NCI-H146 treated with DMSO at 0.1 percent for 48 hours (cell line): ENCODE data around the gene MDP1.
A peak's percentile ranks its signal among the peaks of the same experiment; 100 is the strongest.
"Not testable (repeated sequence)": the region's sequence is repeated elsewhere in the genome, so short reads cannot be mapped to it uniquely, and the experiment has no call there.

Experiments
- DNase-seq: peaks from one replicate; lab custom pipeline; 2025; ENCODE audit not compliant: unreplicated experiment; lab: John Stamatoyannopoulos, UW

The MDP1 gene

DNA sequence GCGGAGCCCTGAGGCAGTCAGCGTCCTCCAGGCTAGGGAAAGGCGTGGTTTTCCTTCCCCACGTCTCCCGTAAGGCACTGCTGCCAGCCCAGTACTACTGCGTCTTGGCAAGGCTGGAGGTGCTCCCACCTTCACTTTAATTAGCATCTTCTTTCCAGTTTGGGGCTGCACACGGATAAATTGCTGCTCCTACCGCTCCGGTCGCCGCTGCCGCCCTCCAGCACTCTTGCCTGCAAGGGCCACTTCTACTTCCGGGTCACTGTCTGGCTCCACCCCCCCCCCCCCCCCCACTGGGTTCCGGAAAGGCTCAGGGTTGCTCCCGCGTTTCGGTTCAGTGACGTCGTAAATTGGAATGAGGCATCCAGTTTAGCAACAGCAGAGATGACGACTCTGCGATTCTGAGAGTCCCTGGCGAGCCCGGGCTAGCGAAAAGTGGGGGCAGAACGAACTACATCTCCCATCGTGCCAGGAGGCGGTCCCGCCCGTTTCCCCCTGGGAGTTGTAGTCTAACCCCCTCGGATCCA lies 16.3 kb upstream of the MDP1 start, which contains the start of gene NEDD8:
NEDD8 (minus strand) TSS at position 247 of the 524 bp plus-strand sequence; CDS start at position 147, 100 bp downstream.
- peak; percentile 71 for DNase-seq

DNA sequence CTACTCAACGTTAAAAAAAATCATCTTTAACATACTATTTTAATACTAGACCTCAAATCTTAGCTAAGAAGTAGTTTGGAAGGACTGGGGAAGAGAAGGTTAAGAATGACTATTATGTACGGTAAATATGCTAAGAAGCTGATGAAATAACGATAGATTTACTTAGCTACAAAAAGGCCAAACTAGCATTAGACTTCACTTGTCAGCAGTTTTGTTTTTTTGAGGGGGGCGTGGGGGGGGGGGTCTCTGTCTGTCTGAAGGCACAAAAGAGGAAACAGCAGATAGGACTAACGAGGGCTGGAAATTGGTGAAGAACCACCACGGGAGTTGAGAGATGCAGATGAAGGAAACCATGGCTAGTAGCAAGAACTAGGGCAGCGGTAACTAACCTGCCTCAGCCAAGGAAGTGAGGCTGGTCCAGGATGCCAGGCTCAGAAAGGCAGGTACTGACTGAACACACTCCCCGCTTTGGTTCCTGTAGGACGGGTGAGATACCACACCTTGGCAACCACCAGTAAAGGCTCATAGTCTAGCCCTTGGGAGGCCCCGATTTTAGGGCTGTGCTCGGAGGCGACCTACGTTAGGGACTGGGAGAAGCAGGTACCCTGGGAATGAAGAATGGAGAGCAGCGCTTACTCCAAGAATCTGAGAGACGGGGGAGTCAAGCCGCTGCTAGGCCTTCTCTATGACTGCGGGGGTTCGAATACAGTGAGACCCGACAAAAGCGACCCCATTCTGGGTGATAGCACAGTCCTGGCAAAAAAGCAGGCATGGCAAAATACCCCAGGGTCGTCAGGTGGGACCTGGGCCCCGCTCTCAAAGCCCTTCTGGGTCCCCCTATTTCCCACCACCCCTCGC lies 15.6 kb upstream of the MDP1 start:
- DNase-seq: peak; percentile 5

DNA sequence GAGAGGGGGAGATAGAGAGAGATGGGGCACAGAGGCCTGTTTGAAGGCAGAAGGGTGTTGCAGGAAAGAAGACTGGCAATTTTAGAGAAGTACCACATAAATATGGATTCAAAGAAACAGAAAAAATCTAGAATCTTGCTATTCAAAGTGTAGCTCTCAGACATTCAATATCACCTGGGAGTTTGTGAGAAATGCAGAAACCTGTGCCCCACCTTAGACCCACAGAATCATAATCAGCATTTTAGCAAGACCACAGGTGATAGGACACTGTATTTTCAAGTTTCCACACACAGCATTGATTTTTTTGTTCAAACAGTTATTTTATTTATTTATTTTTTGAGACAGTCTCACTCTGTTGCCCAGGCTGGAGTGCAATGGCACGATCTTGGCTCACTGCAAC lies 13.0 kb upstream of the MDP1 start:
- no peak for DNase-seq

DNA sequence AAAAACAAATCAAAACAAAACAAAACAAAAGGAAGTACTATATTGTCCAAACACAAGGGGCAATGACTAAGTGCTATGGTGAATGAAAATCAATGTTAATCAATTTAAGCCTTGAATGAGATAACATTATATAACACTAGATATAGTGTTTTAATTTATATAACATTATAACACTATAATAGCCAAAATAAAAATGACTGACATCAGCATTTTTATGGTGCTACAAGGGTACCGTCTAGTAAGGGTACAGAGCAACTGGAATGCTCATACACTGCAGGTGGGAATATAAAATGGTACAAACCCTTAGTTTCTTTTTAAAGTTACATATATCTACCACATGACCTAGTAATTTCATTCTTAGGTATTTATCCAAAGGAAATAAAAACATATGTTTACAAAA lies 10.6 kb upstream of the MDP1 start:
- DNase-seq: no peak

DNA sequence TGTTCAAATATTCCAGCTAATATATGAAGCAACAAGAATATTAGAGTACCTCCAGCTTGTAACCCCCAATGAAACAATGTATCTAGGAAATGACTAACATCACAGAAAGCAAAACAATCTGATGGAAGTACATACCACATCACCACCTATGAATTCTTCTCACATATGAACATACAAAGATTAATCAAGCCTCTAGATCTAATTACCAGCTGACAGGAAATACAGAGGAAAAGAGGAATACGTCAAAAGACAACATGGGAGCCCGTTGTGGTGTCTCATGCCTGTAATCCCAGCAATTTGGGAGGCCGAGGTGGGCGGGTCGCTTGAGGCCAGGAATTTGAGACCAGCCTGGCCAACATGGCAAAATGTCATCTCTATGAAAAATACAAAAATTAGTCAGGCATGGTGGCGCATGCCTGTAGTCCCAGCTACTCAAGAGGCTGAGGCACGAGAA lies 8.8 kb upstream of the MDP1 start:
- no peak for DNase-seq

DNA sequence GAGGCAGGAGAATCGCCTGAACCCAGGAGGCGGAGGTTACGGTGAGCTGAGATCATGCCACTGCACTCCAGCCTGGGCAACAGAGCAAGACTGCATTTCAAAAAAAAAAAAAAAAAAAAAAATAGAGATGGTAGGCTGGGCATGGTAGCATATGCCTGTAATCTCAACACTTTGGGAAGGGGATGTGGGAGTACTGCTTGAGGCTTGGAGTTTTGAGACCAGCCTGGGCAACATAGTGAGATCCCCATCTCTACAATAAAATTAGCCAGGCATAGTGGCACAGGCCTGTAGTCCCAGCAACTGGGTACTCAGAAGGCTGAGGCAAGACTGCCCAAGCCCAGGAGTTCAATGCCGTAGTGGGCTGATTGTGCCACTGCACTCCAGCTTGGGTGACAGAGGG lies 7.1 kb upstream of the MDP1 start:
- not testable (repeated sequence) for DNase-seq

DNA sequence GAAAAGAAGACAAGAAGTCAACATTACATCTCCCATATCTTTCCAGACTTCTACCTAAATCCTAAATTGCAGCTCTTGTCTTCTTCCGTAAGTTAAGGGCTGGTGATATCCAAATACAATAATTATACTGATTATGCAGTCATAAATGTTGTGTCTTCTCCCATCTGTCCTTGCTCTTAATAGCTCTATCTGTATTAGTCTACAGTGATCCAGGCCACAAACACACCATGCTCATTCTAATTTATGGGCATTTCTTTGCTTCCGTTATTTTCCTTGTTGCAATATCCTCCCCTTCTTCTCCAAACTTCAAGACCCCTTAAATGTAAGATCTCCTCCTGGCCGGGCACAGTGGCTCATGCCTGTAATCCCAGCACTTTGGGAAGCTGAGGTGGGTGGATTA lies 3.7 kb upstream of the MDP1 start:
- DNase-seq: no peak

DNA sequence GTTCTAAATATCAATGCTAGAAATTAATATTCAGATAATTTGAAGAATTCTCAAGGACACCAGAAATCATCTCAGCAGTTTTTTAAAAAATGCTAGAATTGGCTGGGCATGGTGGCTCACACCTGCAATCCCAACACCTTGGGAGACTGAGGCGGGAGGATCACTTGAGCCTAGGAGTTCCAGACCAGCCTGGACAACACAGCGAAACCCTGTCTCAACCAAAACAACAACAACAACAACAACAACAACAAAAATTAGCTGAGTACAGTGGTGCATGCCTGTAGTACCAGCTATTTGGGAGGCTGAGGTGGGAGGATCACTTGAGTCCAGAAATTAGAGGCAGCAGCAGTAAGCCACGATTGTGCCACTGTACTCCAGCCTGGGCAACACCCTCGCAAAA lies 3.2 kb upstream of the MDP1 start:
- no peak for DNase-seq

DNA sequence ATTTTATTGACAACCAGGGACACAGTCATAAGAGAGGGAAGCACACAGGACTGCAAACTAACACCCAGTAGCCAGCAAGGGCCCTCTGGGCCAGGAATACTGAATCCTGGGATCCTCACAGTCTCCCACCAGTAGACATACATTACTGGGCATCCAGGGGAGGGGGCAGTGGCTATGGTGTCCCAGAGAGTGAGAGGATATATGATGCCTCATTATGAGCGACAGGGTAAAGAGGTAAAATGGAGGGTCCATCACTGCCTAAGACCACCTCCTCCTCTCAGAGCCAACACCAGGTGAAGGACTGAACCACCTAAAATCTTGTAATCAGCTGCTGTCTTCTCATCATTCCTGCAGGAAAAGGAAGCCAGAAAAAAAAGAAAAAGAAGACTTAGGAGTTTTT lies 1.0 kb upstream of the MDP1 start:
- DNase-seq: not testable (repeated sequence)

DNA sequence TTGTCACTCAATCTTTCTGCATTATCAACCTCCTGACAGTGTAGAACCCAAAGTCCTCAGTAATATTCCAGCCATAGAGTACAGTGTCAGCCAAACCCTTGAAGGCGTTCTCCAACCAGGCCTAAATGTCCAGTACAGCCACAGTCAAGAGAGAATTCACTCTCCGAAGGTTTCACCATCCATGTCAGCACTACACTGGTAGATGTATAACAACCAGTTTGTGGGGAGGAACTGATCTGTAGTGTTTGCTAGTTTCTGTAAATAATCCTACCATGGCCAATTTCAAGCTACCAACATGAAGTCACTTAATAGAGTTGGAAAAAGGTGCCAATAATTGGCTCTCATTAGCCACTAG lies 456 bp upstream of the MDP1 start:
- DNase-seq: no peak

DNA sequence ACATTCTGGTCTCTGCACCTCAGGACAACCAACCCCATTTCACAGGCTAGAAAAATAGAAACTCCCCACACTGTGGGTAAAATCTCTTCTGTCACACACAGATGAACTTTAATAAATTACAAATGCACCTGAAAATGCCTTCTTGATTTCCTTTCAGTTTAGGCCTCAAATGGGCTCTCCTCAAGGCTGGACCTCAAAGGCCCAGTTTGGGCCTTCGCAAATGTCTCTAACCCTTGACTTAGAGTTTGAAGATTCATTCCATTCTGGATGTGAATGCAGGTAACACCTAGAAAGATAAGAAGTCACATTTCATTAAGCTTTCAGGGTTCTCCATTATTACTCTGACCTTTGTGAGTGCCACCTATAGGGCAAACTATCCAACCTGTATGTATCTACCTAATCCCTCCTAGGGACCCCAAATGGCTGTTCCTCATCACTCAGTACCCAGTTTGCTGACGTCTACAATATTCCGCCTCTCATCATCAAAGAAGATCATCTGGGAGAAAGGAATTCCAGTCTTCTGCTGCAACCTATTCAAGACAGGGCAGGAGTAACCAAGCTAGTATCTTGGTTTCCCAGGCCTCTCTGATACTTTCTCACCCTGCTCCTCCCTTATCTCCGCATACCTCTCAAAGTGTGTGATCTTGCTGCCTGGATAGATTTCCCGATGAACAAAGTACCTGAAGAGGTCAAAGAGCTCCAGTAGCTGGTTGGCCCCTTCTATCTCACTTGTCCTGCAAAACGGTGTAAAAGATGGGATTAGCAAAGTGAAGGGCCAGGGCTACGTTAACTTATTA lies 1.8 kb downstream of the MDP1 start:
- no peak for DNase-seq

DNA sequence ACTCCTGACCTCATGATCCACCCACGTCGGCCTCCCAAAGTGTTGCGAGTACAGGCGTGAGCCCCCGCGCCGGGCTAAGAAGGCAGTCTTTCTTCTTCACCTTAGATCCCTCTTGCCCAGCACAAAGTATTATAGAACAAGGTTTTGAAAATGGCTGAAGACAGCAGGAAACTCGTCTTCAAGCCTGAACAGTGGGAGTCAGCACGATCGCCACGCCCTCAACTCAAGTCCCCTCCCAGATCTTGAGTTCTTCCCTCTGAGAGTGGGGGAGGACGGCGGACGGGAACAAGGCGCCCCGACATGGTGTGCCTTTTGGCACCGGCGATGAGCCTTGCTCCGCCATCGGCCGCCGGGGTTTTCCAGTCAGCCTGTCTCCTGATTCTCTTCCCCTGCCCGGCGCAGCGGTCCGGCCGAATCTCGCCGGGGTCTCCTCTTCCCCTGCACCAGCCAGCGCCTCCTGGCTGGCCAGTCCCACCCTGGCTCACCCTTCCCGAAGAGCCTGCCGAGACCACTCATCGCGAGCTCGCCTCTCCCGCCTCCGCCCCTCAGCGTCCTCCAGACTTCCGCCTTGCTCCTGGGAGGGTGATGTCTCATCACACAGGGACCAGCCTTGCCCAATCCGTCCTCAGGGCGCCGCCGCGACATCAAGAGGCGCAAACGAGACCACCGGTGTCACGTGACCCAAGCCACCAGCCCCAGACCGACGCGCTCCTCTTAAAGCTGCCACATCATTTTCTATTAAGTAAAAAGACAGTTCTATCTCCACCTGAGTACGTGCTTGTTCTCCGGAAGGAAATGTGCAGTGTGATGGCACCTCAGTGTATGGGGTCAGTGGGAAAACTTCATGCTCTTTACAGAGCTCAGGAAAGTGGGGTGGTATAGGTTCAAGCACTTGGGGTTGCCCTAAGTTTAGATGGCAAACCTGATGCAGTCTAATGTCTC lies 2.7 kb downstream of the MDP1 start, which contains the start of gene CHMP4A:
CHMP4A (minus strand) TSS at position 565 of the 942 bp plus-strand sequence; CDS start at position 516, 49 bp downstream.
- peak; percentile 84 for DNase-seq

DNA sequence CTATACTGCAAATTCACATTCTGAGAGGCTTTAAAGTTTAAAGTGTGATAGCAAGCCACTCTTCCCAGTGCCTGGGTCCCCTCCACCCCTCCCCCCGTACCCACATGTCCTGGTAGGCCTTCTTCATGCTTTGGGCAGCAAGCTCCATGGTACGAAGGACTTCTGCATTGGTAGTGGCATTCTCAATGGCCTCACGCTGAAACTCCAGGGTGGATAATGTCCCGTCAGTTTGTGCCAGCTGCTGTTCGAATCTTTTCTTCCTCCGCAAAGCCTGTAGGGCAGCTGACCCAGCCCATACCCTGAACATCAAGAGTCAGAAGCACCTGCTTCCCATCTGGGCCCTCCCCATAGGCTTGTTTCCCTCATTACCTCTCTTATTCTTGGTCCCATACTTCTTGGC lies 4.6 kb downstream of the MDP1 start:
- DNase-seq: no peak

DNA sequence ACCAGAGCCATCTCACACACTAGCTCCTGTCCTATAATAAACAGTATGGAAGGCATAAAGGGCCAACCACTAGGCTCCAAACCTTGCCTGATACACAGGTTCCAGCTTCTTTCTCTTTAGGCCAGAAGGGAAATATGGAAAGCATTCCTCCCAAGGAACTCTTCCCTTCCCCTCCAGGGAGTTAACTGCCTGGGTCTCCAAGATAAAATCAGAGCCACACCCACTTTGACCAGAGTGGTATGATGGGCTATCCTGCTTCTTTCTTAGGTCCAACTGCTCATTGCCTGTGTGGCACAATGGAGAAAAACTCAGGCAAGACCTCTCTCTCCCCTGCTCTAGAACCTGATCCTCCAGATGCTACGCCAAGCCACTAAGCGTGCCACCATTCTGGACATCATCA lies 8.2 kb downstream of the MDP1 start:
- DNase-seq: no peak

DNA sequence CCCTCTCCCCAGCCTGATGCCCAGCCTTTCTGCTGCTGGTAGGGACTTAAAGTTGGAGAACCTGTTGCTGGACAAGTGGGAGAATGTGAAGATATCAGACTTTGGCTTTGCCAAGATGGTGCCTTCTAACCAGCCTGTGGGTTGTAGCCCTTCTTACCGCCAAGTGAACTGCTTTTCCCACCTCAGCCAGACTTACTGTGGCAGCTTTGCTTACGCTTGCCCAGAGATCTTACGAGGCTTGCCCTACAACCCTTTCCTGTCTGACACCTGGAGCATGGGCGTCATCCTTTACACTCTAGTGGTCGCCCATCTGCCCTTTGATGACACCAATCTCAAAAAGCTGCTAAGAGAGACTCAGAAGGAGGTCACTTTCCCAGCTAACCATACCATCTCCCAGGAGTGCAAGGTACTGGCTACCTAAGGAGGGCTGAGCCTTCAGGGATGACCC lies 8.7 kb downstream of the MDP1 start:
- no peak for DNase-seq

DNA sequence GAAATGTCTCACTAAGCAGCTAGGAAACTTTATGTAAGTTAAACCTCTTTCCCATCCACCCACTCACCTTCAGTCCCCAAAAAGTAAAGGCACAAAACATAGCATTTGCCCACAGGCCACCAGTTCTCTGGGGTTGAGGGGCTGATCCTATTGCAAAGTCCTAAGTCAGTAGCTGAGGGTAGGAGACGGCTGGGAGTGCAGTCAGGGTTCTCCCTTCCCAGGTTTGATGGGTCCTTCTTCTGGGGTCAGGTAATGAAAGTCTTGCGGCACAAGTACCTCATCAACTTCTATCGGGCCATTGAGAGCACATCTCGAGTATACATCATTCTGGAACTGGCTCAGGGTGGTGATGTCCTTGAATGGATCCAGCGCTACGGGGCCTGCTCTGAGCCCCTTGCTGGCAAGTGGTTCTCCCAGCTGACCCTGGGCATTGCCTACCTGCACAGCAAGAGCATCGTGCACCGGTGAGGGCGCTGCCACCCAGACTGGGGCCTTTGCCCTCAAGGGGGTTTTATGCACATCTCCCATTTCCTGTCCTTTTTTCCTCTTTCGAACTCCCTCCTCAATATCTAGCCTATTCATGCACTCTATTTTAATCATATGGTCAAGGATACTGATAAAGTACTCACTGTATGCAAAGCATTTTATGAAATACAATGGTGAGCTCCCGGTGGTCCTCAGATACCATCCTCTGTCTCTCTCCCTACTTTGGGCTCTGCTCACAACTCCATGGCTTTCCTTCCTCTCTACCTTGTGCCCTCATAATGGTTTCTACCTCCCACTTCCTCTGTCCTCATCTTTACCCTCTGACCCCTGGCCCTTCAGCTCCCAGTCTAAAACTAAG lies 9.4 kb downstream of the MDP1 start:
- DNase-seq: no peak

DNA sequence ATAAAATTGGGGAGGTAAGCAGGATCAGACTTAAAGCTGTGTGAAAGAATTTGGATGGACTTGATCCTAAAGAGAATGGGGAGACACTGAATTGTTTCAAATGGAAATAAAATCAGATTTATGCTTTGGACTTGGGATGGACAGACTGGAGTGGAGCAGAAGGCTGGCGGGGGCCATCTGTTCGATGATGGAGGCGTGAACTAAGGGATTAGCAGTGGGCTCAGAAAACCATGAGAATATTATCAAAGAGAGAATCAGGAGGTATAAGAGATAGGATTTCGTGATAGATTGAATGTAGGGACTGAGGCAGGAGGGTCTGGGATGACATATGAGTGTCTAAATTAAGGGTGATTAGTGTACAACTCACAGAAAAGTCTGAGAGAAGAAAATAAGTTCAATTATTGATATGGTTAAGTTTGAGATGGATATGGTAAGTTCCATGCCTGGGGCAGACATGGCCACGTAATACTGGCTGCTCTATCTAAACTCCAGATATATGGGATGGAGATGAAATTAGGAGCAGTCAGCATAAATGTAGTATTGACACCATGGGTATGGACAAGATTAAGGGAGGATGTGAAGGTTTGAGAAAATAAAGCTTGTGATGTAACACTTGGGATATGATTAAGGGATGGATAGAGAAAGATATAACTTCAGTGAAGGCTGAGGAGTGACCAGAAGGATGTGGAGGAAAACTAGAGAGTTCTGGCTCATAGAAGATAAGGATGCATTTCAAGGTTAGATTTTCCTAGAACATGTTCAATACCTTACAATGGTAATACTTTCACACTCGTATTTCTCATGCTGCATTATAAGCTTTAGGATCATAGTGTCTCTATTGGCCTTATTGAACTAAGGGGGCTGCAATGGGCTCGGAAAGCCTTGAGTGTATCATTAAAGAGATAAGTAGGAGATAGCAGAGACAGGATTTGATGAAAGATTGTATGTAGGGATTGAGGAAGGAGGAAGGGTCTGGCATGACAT lies 11.4 kb downstream of the MDP1 start:
- no peak for DNase-seq

DNA sequence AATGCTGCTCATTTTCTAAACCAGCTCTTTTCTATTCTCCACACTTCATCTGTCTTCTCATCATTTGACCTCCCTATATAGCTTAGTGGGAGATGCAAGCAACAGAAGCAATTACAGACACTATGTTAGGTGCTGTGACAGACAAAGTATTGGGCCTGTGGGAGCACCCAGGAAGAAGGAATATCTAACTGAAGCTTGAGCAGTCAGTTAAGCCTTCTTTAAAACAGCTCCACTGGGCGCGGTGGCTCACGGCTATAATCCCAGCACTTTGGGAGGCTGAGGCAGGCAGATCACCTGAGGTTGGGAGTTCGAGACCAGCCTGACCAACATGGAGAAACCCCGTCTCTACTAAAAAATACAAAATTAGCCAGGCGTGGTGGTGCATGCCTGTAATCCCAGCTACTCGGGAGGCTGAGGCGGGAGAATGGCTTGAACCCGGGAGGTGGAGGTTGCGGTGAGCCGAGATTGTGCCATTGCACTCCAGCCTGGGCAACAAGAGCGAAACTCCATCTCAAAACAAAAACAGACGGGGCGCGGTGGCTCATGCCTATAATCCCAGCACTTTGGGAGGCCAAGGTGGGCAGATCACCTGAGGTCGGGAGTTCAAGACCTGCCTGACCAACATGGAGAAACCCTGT lies 12.5 kb downstream of the MDP1 start:
- not testable (repeated sequence) for DNase-seq
